ENCODE data around the gene SOBP.

SOBP gene

GRCh38 chr6:107691062-107691751 is 201.3 kb downstream of the SOBP start:
- peak overlapping the region; percentile 5 to 19 (median 9) for H3K4me3 Mint-ChIP-seq
- peaks cover 4% of the 10 kb centered on the region for H3K27me3 Mint-ChIP-seq (ENCODE audit: low read depth)
- H3K36me3 Mint-ChIP-seq (ENCODE audit: low read depth) = peaks cover 3% of the 10 kb centered on the region
- TF ChIP-seq, protein P1, sequence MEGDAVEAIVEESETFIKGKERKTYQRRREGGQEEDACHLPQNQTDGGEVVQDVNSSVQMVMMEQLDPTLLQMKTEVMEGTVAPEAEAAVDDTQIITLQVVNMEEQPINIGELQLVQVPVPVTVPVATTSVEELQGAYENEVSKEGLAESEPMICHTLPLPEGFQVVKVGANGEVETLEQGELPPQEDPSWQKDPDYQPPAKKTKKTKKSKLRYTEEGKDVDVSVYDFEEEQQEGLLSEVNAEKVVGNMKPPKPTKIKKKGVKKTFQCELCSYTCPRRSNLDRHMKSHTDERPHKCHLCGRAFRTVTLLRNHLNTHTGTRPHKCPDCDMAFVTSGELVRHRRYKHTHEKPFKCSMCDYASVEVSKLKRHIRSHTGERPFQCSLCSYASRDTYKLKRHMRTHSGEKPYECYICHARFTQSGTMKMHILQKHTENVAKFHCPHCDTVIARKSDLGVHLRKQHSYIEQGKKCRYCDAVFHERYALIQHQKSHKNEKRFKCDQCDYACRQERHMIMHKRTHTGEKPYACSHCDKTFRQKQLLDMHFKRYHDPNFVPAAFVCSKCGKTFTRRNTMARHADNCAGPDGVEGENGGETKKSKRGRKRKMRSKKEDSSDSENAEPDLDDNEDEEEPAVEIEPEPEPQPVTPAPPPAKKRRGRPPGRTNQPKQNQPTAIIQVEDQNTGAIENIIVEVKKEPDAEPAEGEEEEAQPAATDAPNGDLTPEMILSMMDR (IDR thresholded peaks at IDR 0.05; ENCODE audit: unreplicated experiment in 3 of 3) = no peak
- peaks cover 34% of the 10 kb centered on the region for H3K4me1 Mint-ChIP-seq
- peak overlapping the region; percentile 87 to 90 (median 90) for H3K27ac Mint-ChIP-seq
- H3K9me3 Mint-ChIP-seq = peaks cover 11% of the 10 kb centered on the region

GRCh38 chr6:107692351-107692750 is 202.4 kb downstream of the SOBP start:
- Mint-ChIP-seq H3K4me3 (no peak overlapping the region), H3K9me3 (peaks cover 3% of the 10 kb centered on the region), H3K36me3 (ENCODE audit: low read depth) (no peaks in the 10 kb centered on the region), H3K27ac (peak overlapping the region; percentile 87 to 90 (median 90)), H3K4me1 (peaks cover 41% of the 10 kb centered on the region), H3K27me3 (ENCODE audit: low read depth) (peaks cover 4% of the 10 kb centered on the region)
- TF ChIP-seq, protein P1 (IDR thresholded peaks at IDR 0.05; ENCODE audit: unreplicated experiment in 3 of 3) = no peak

DNA sequence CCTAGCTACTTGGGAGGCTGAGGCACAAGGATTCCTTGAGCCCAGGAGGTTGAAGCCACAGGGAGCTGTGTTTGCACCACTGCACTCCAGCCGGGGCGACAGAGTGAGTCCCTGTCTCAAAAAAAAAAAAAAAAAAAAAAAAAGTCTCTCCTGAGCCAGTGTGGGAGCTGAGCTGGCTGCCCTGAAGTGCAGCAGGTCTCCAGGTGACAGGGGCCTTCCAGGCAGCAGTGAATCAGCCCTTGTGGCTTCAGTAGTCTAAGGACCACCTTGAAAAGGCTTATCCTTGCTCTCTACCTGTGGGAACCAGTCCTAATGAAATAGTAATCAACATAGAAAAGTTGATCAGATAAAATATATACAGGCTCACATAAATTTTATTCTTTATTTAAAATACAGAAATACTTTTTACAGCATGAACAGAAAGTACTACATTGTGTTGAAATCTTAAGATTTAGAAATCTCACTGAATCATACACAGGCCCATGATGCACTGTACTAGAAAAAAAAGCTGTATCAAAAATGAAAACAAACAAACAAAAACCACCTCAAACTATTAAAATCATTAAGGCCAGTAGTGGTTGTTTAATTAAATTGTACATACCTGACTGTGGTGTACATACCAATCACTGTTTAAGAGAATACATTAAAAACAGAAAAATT is 205.3 kb downstream of the SOBP start:
- TF ChIP-seq, protein P1 (IDR thresholded peaks at IDR 0.05; ENCODE audit: unreplicated experiment in 3 of 3) = no peak
- no peaks in the 10 kb centered on the region for H3K36me3 Mint-ChIP-seq (ENCODE audit: low read depth)
- peaks cover 50% of the 10 kb centered on the region for H3K4me1 Mint-ChIP-seq
- H3K27me3 Mint-ChIP-seq (ENCODE audit: low read depth) = peaks cover 9% of the 10 kb centered on the region
- H3K27ac Mint-ChIP-seq = no peak overlapping the region
- H3K4me3 Mint-ChIP-seq = no peak overlapping the region
- H3K9me3 Mint-ChIP-seq = no peaks in the 10 kb centered on the region

DNA sequence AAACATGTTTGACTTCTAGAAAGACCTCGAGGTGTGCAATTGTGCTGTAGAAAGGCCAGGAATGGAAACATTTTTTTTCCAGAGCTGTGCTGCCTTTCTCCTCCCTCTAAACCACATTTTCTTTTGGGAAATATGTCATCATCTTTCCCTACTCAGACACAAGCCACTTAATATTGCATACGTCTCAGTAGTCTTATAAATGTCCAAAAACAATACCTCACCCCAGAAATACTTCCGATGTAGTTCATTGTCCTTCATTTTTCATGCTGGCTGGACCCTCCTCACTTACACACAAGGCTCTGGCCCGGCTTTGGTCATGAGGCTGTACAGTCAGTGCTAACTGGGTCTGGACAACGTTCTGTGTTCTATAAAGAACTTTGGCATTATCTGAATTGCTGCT is 207.8 kb downstream of the SOBP start:
- TF ChIP-seq, protein P1 (IDR thresholded peaks at IDR 0.05; ENCODE audit: unreplicated experiment in 3 of 3) = no peak
- Mint-ChIP-seq H3K27ac (peak overlapping the region in 1 of 3 experiments; percentile 9), H3K27me3 (ENCODE audit: low read depth) (peaks cover 9% of the 10 kb centered on the region), H3K36me3 (ENCODE audit: low read depth) (no peaks in the 10 kb centered on the region), H3K9me3 (no peaks in the 10 kb centered on the region), H3K4me1 (peaks cover 26% of the 10 kb centered on the region), H3K4me3 (no peak overlapping the region)

DNA sequence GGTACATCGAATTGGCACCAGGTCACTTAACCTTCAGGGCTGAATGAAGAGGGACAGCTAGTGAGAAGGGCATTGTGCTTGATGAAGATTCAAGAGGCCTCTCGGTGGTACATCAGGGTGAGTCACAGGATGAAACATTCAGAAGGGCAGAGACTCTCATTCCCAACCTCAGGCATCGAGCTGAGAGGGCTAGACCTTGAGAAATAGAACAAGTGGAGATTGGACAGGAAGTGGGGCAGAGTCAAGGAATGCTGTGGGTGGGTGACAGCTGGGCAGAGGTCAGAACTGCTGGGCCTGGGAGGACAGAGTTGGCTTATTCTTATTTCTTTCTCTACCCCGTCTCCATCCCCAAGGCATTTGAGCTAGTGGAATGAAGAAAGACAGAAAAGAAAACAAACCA is 208.2 kb downstream of the SOBP start:
- TF ChIP-seq, protein P1 (IDR thresholded peaks at IDR 0.05; ENCODE audit: unreplicated experiment in 3 of 3) = no peak
- peaks cover 25% of the 10 kb centered on the region for H3K4me1 Mint-ChIP-seq
- no peak overlapping the region for H3K4me3 Mint-ChIP-seq
- H3K27me3 Mint-ChIP-seq (ENCODE audit: low read depth) = peaks cover 10% of the 10 kb centered on the region
- H3K36me3 Mint-ChIP-seq (ENCODE audit: low read depth) = no peaks in the 10 kb centered on the region
- peak overlapping the region in 2 of 3 experiments; percentile 9 to 18 for H3K27ac Mint-ChIP-seq
- no peaks in the 10 kb centered on the region for H3K9me3 Mint-ChIP-seq

Data from nephron (organoid).